Measurements from ENCODE around the gene PCTP.

PCTP gene

DNA sequence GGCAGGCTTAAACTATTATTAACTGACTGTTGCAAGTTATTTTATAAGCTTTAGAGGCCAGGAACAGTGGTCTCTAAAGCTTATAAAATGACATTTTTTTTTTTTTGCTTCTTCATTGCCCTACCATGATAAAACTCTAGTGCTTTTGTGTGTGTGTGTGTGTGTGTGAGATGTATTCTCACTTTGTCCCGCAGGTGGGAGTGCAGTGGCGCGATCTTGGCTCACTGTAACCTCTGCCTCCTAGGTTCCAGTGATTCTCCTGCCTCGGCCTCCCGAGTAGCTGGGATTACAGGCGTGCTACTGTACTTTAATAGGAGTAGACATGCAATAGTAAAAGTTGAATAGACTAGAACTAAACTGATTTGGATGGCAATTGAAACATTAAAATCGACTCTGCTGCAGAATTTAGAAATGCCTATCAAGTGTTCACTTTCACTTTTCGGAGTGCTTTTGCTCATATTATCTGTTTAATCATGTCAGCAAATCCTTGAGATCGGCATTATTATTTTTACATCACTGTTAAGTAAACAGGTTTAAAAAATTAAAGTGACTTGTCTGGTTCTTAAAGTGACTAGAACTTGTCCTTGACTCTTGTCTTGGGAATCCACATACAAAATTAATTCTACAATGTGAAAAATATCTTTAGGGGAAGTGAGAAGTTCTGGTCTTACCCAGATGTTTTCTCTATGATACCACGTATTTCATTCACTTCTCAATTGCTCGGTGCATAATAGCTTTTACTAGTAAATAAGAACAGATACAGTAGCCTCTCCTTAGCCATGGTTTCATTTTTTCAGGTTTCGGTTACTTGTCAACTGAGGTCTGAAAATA, 8.4 kb upstream of the PCTP start:
- TF ChIP-seq, protein P1, sequence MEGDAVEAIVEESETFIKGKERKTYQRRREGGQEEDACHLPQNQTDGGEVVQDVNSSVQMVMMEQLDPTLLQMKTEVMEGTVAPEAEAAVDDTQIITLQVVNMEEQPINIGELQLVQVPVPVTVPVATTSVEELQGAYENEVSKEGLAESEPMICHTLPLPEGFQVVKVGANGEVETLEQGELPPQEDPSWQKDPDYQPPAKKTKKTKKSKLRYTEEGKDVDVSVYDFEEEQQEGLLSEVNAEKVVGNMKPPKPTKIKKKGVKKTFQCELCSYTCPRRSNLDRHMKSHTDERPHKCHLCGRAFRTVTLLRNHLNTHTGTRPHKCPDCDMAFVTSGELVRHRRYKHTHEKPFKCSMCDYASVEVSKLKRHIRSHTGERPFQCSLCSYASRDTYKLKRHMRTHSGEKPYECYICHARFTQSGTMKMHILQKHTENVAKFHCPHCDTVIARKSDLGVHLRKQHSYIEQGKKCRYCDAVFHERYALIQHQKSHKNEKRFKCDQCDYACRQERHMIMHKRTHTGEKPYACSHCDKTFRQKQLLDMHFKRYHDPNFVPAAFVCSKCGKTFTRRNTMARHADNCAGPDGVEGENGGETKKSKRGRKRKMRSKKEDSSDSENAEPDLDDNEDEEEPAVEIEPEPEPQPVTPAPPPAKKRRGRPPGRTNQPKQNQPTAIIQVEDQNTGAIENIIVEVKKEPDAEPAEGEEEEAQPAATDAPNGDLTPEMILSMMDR (IDR thresholded peaks at IDR 0.05; ENCODE audit: control insufficient read depth, insufficient read depth, low read depth, low read length, missing control alignments), result no peak
- H3K4me3 ChIP-seq (ENCODE audit: control insufficient read depth, low read depth, low read length), result no peak overlapping the region
- no peak for DNase-seq (ENCODE audit: low read depth)

DNA sequence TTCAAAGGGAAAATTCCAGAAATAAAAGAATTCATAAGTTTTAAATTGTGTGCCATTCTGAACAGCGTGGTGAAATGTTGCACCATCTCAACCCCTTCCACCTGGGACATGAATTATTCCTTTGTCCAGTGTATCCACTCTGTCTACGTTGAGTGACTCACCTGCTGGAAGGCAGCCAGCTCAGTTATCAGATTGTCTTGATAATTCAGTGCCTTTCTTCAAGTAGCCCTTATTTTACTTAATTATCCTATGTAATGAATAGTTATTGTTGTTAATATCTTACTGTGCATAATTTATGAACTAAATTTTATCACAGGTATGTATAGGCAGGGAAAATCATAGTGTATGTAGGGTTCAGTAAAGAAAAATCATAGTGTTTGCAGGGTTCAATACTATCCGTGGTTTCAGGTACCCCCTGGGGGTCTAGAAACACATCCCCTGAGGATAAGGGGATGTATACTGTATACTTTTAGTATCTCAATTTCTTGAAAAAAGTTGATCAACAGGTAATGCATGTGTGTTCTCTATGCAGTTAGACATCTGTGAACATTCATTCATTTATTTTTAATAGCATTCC, 7.7 kb upstream of the PCTP start:
- no peak overlapping the region for H3K4me3 ChIP-seq (ENCODE audit: control insufficient read depth, low read depth, low read length)
- no peak for DNase-seq (ENCODE audit: low read depth)

DNA sequence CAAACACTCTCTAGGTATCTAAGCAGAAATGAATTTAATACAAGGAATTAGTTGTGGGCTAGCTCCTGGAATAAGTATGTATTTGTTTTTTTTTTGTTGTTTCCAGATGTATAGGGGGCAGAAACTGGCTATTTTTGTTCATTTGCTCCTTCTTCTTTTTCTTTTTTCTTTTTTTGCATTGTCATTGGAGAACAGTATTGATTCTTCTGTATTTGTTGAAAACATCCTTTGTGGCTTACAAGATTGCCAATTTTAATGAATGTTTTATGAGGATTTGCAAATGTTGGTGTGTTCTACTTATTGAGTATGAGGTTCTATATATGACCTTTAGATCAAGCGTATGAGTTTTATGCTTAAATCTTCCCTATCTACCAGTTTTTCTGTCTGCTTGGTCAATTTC, 5.6 kb upstream of the PCTP start:
- H3K4me3 ChIP-seq (ENCODE audit: control insufficient read depth, low read depth, low read length), result no peak overlapping the region
- no peak for DNase-seq (ENCODE audit: low read depth)
- TF ChIP-seq, protein P1 (IDR thresholded peaks at IDR 0.05; ENCODE audit: control insufficient read depth, insufficient read depth, low read depth, low read length, missing control alignments), result no peak

More for the DNA sequence above, 7.7 kb upstream of the PCTP start:
- TF ChIP-seq, protein P1 (IDR thresholded peaks at IDR 0.05; ENCODE audit: control insufficient read depth, insufficient read depth, low read depth, low read length, missing control alignments), result no peak

DNA sequence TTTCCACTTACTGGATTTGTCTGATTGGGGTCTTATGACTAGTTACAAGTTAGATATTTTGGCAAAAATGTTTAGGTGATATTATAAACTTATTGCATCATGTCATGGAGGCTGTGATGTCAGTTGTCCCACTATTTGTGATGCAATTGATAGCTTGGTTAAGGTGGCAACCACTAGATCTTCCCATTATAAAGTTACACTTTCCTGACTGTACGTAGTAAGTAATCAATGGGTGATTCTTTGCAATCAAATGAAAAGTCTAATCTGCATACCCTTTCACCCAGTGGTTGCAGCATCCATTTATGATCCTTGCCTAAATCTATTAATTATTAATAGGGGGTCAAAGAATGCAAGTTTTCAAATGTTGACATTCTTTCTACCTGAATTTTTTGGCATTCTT, 4.4 kb upstream of the PCTP start:
- TF ChIP-seq, protein P1 (IDR thresholded peaks at IDR 0.05; ENCODE audit: control insufficient read depth, insufficient read depth, low read depth, low read length, missing control alignments), result no peak
- H3K4me3 ChIP-seq (ENCODE audit: control insufficient read depth, low read depth, low read length), result no peak overlapping the region
- DNase-seq (ENCODE audit: low read depth), result no peak

DNA sequence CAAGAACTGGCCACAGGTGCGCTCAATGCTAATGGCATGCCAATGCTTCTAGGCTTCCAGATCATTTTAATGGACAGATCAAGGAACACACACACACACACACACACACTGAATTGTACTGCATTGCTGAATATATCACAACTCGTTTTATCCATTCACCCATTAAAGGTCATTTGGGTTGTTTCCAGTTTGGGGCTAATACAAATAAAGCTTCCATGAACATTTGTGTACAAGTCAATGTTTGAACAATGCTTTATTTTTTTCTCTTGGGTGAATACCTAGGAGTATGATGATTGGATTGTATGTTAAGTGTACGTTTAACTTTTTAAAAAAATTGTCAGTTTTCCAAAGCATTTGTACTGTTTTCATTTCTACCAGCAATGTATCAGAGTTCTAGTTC, 3.6 kb upstream of the PCTP start:
- no peak overlapping the region for H3K4me3 ChIP-seq (ENCODE audit: control insufficient read depth, low read depth, low read length)
- no peak for DNase-seq (ENCODE audit: low read depth)
- TF ChIP-seq, protein P1 (IDR thresholded peaks at IDR 0.05; ENCODE audit: control insufficient read depth, insufficient read depth, low read depth, low read length, missing control alignments), result no peak

DNA sequence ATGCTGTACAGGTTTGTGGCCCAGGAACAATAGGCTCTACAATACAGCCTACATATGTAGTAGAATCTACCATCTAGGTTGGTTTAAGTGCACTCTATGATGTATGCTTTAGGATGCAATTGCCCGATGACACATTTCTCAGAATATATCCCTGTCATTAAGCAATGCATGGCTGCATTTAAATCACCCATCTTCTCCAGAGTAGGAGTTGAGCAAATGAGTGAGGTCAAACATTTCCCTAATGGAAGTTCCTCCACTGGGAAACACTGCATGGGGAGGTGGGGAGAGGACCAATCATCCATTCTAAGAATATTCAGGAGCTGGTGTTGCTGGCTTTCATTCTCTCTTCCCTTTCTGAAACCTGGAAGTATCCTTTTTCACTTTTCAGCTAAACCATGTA, 2.0 kb upstream of the PCTP start:
- no peak overlapping the region for H3K4me3 ChIP-seq (ENCODE audit: control insufficient read depth, low read depth, low read length)
- DNase-seq (ENCODE audit: low read depth), result no peak
- TF ChIP-seq, protein P1 (IDR thresholded peaks at IDR 0.05; ENCODE audit: control insufficient read depth, insufficient read depth, low read depth, low read length, missing control alignments), result no peak

All from AG09309 (cell line).